Measurements from ENCODE around the gene FNDC3A.

FNDC3A gene

GRCh38 chr13:49245101-49245500 is 269.4 kb downstream of the FNDC3A start:
- TF ChIP-seq CTCF (IDR thresholded peaks at IDR 0.05; ENCODE audit: insufficient read depth, missing control alignments): no peak
- FAIRE-seq (no peak), DNase-seq (ENCODE audit: insufficient read length, low spot score) (no peak)

DNA sequence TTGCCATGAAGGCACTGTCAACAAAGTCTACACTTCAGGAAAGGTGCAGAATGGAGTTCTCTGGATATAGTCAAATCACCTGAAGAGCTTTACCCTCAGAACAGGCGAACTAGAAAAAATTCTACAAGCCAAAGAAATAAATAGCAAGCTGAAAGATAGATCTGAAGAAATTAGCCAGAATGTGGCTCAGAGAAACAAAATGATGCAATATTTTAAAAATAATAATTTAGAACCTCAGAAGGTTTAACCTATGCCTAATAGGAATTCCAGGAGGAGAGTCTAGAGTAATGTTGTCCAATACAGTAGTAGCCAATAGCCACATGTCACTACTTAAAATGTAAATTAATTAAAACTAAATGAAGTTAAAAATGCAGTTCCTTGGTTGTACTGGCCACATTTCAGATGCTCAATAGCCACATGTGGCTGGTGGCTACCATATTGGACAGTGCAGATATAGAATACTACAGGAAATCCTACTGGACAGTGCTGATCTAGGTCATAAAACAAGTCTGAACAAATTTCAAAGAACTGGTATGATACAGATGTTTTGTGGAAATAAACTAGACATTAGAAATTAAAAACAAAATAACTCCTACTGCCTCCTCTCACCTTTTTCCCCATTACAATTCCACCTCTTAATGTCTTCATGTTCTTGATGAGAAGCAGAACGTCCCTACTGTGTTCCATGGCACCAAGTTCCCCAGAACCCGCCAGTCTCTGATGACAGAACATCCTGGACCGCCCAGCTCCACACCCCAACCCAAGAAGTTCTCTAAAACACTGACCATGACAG is 271.3 kb downstream of the FNDC3A start:
- TF ChIP-seq CTCF (IDR thresholded peaks at IDR 0.05; ENCODE audit: insufficient read depth, missing control alignments): no peak
- FAIRE-seq (no peak), DNase-seq (ENCODE audit: insufficient read length, low spot score) (no peak)

DNA sequence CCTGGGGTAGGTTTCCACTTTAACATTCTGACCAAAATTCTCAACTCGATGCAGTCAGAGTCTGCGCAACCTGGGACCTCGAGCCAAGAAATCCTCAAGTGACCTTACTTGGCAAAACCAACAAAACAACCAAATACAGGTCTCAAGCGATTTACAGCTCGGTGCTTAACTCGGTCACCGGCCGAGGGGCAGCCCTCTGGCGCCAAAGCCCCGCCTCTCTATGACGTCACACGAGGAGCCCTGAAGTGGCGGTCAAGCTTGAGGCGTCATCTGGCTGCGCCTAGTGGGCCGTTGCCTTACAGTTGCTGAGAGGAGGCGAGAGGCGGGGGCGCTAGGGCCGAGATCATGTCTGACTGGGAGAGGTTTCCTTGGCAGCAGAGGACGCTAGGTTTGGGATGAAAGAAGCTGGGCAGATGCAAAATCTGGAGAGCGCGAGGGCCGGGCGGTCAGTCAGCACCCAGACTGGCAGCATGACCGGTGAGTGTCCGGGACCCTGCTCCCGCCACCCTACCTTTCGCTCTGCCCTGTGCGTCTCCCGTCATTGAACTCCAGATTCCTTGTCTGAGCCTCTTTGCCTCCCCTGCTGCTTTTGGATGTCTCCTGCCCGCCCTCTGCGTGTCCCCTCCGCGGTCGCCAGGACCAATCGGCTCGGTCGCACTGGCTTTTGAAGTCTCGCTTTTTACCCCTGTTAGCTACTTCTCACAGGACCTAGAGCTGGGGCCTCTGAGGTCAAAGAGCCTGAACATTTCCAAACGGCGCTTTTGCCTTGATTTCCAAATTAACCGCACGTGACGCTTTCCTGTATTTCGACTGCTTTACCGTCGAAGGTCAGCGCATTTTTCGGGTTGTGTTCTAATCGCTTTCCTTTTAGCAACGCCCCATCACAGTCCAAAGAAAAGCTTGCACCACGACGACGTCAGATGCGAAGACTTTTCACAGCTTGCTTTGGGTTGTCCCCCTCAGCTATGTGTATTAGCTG is 272.2 kb downstream of the FNDC3A start, which contains the start of gene CDADC1:
Gene CDADC1, plus strand, starts transcription at position 283 of the 979 bp plus-strand sequence. Its CDS starts 113 bp downstream, at position 396.
- TF ChIP-seq CTCF (IDR thresholded peaks at IDR 0.05; ENCODE audit: insufficient read depth, missing control alignments): peak; percentile 3
- peak; percentile 62 for DNase-seq (ENCODE audit: insufficient read length, low spot score)
- FAIRE-seq: no peak

GRCh38 chr13:49248622-49249002 is 272.9 kb downstream of the FNDC3A start:
- peak; percentile 14 for TF ChIP-seq CTCF (IDR thresholded peaks at IDR 0.05; ENCODE audit: insufficient read depth, missing control alignments)
- no peak for DNase-seq (ENCODE audit: insufficient read length, low spot score)
- FAIRE-seq: no peak

DNA sequence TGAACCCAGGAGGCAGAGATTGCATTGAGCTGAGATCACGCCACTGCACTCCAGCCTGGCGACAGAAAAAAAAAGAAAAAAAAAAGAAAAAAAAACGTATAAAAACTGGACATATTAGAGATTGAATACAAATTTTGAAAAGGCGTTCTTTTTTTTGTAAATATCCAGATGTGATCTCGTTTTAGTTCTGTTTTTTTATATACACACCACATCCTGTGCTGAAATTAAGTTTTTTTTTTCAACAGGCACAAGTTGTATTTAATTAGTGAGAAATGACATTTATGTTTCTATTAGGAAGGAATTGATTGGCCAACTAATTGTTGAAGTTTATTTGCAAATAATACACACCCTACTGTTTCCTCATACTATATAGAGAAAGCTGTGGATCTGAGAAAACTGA is 275.6 kb downstream of the FNDC3A start:
- DNase-seq (ENCODE audit: insufficient read length, low spot score) (no peak), FAIRE-seq (no peak)
- TF ChIP-seq CTCF (IDR thresholded peaks at IDR 0.05; ENCODE audit: insufficient read depth, missing control alignments): no peak

GRCh38 chr13:49253310-49253709 is 277.6 kb downstream of the FNDC3A start:
- FAIRE-seq (no peak), DNase-seq (ENCODE audit: insufficient read length, low spot score) (no peak)
- no peak for TF ChIP-seq CTCF (IDR thresholded peaks at IDR 0.05; ENCODE audit: insufficient read depth, missing control alignments)

All from D721Med (cell line).